ENCODE results near the gene DDO.
"Not testable (repeated sequence)": the region's sequence is repeated elsewhere in the genome, so short reads cannot be mapped to it uniquely, and the experiment has no call there.

Gene DDO

DNA sequence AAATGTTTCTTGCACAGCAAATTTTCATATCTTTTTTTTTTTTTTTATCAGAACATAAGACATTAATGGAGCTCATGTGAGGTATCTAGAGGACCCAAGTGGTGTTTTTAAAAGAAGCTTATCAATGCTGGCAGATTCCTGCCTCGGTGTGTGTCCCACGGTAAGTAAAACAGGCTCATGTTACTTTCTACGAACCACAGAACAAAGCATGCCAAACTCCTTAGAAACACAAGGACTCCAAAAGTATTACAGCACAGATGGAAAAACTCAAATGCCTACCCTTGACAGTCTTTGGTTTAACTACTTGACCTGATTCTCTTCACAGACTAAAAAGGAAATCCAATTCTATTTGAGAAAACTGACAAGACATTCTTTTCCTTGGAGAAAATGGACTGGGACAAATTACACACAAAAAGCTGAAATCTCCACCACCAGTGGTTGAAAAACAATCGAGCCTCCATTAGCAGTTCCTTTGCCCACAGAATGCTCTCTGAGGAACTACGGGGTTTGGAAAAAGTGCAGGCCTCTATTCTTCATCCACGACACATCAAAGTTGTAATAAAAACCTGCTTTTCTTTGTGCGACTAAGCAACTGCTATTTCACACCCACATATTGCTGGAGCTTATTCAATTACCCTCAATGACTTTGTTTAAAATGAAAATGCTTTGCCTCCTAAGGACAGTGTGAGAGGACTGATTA lies 62.7 kb downstream of the DDO start:
- Histone ChIP-seq H3K4me1 (ENCODE audit: control insufficient read depth, insufficient read depth, low read length, poor library complexity, severe bottlenecking) (peaks cover 3% of the 10 kb centered on the region), H3K27me3 (replicated peaks; ENCODE audit: control insufficient read depth, insufficient read depth, low read length, poor library complexity, severe bottlenecking) (no peaks in the 10 kb centered on the region), H3K4me3 (ENCODE audit: insufficient read depth, low read depth, low read length, poor library complexity, severe bottlenecking) (no peak overlapping the region), H3K9me3 (ENCODE audit: control insufficient read depth, low read length) (no peaks in the 10 kb centered on the region), H3K36me3 (ENCODE audit: control insufficient read depth, insufficient read depth, low read length) (no peaks in the 10 kb centered on the region), H3K27ac (ENCODE audit: insufficient read depth, low read length, poor library complexity, severe bottlenecking) (no peak overlapping the region)
- DNase-seq = no peak

DNA sequence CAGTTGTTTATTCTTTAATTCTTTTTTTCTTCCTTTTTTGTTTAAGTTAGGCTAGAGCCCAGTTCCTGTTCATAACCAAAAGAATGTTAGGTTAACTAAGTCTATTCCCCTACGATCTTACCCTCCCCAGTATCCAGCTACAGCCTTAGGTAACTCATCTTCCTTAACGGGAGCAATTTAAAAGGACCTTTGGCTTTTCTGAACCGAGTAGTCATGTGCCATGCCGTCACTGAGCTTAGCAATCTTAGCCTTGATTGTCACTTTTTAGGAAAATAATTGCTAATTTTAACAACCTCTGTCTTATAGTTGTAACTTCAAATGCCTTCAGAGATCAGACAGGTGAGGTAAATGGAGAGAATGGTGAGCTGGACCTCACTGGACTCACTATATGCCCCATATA lies 63.4 kb downstream of the DDO start:
- no peak overlapping the region for H3K4me3 ChIP-seq (ENCODE audit: insufficient read depth, low read depth, low read length, poor library complexity, severe bottlenecking)
- H3K4me1 ChIP-seq (ENCODE audit: control insufficient read depth, insufficient read depth, low read length, poor library complexity, severe bottlenecking) = no peaks in the 10 kb centered on the region
- no peak for DNase-seq
- no peak overlapping the region for H3K27ac ChIP-seq (ENCODE audit: insufficient read depth, low read length, poor library complexity, severe bottlenecking)
- no peaks in the 10 kb centered on the region for H3K36me3 ChIP-seq (ENCODE audit: control insufficient read depth, insufficient read depth, low read length)
- H3K9me3 ChIP-seq (ENCODE audit: control insufficient read depth, low read length) = no peaks in the 10 kb centered on the region
- no peaks in the 10 kb centered on the region for H3K27me3 ChIP-seq (replicated peaks; ENCODE audit: control insufficient read depth, insufficient read depth, low read length, poor library complexity, severe bottlenecking)

DNA sequence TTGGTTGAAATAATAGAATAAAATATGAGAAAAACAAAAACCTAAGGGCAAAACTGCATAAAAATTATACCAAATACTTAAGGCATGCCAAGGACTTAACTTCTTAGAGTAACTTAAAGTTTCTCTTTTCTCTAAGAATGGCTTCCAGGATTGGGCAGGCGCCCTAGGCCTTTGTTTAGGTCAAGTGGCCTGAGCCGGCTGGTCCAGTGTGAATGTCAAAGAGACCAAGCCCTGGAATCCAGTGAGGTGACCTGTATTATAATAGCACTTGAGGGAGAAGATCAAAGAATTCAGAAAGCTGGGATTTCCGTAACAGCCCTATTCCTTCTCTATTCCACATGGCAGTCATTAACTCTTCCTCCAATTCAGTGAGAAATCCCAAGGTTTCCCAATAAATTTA lies 63.8 kb downstream of the DDO start:
- H3K9me3 ChIP-seq (ENCODE audit: control insufficient read depth, low read length) = no peaks in the 10 kb centered on the region
- no peak for DNase-seq
- H3K27ac ChIP-seq (ENCODE audit: insufficient read depth, low read length, poor library complexity, severe bottlenecking) = no peak overlapping the region
- no peaks in the 10 kb centered on the region for H3K4me1 ChIP-seq (ENCODE audit: control insufficient read depth, insufficient read depth, low read length, poor library complexity, severe bottlenecking)
- no peak overlapping the region for H3K4me3 ChIP-seq (ENCODE audit: insufficient read depth, low read depth, low read length, poor library complexity, severe bottlenecking)
- H3K27me3 ChIP-seq (replicated peaks; ENCODE audit: control insufficient read depth, insufficient read depth, low read length, poor library complexity, severe bottlenecking) = no peaks in the 10 kb centered on the region
- H3K36me3 ChIP-seq (ENCODE audit: control insufficient read depth, insufficient read depth, low read length) = no peaks in the 10 kb centered on the region

DNA sequence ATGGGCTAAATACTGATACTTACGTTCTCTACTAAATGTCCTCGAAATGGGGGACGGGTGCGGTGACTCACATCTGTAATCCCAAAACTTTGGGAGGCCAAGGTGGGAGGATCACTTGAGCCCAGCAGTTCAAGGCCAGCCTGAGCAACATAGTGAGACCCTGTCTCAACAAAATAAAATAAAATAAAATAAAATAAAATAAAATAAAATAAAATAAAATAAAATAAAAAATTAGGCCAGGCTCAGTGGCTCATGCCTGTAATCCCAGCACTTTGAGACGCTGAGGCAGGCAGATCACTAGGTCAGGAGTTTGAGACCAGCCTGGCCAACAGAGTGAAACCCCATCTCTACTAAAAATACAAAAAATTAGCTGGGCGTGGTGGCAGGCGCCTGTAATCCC lies 64.8 kb downstream of the DDO start:
- not testable (repeated sequence) for H3K27me3 ChIP-seq (replicated peaks; ENCODE audit: control insufficient read depth, insufficient read depth, low read length, poor library complexity, severe bottlenecking); DNase-seq; H3K27ac ChIP-seq (ENCODE audit: insufficient read depth, low read length, poor library complexity, severe bottlenecking); H3K9me3 ChIP-seq (ENCODE audit: control insufficient read depth, low read length); H3K4me1 ChIP-seq (ENCODE audit: control insufficient read depth, insufficient read depth, low read length, poor library complexity, severe bottlenecking); H3K4me3 ChIP-seq (ENCODE audit: insufficient read depth, low read depth, low read length, poor library complexity, severe bottlenecking); H3K36me3 ChIP-seq (ENCODE audit: control insufficient read depth, insufficient read depth, low read length)

DNA sequence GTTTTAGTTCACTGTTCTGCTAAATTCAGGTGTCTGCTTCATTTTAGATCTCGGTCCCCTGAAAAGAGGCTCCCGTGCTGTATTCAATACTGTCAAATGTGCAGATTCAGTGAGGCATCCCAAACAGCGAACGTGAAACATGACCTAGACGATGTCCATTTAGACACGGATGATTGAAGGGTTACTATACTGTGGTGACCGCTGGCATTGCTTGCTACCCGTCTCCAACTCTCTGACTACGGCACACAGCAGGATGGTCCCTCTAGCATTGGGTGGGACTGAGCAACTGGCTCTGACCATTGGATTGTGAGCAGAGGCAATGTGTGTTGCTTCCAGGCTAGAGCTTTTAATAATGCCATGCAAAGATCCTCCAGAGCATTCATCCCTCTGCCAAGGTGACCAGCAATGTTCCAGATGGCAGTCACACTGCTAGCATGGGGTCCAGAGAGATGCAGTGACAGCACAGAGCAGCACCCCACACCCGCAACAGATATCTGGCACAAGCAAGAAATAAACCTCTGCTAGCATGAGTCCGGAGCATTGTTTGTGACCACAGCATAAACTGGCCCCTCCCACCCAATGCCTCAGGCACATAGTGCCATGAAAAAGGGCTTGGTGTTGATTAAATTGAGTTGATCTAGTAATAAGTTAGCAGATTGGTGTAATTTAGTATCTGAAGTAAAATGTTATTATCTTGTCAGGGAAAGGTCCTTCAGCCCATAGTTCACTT lies 66.2 kb downstream of the DDO start:
- H3K4me1 ChIP-seq (ENCODE audit: control insufficient read depth, insufficient read depth, low read length, poor library complexity, severe bottlenecking) = no peaks in the 10 kb centered on the region
- H3K9me3 ChIP-seq (ENCODE audit: control insufficient read depth, low read length) = no peaks in the 10 kb centered on the region
- H3K36me3 ChIP-seq (ENCODE audit: control insufficient read depth, insufficient read depth, low read length) = no peaks in the 10 kb centered on the region
- H3K27me3 ChIP-seq (replicated peaks; ENCODE audit: control insufficient read depth, insufficient read depth, low read length, poor library complexity, severe bottlenecking) = no peaks in the 10 kb centered on the region
- no peak overlapping the region for H3K27ac ChIP-seq (ENCODE audit: insufficient read depth, low read length, poor library complexity, severe bottlenecking)
- no peak for DNase-seq
- no peak overlapping the region for H3K4me3 ChIP-seq (ENCODE audit: insufficient read depth, low read depth, low read length, poor library complexity, severe bottlenecking)

DNA sequence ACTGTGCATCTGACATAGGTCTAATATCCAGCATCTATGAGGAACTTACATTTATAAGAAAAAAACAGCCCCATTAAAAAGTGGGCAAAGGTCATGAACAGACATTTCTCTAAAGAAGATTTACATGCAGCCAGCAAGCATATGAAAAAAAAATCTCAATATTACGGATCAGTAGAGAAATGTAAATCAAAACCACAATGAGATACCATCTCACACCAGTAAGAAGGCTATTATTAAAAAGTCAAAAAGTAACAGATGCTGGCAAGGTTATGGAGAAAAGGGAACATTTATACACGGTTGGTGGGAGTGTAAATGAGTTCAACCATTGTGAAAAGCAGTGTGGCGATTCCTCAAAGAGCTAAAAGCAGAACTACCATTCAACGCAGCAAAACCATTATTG lies 70.3 kb downstream of the DDO start:
- no peak overlapping the region for H3K27ac ChIP-seq (ENCODE audit: insufficient read depth, low read length, poor library complexity, severe bottlenecking)
- H3K36me3 ChIP-seq (ENCODE audit: control insufficient read depth, insufficient read depth, low read length) = no peaks in the 10 kb centered on the region
- H3K9me3 ChIP-seq (ENCODE audit: control insufficient read depth, low read length) = no peaks in the 10 kb centered on the region
- H3K27me3 ChIP-seq (replicated peaks; ENCODE audit: control insufficient read depth, insufficient read depth, low read length, poor library complexity, severe bottlenecking) = no peaks in the 10 kb centered on the region
- no peaks in the 10 kb centered on the region for H3K4me1 ChIP-seq (ENCODE audit: control insufficient read depth, insufficient read depth, low read length, poor library complexity, severe bottlenecking)
- DNase-seq = no peak
- no peak overlapping the region for H3K4me3 ChIP-seq (ENCODE audit: insufficient read depth, low read depth, low read length, poor library complexity, severe bottlenecking)

DNA sequence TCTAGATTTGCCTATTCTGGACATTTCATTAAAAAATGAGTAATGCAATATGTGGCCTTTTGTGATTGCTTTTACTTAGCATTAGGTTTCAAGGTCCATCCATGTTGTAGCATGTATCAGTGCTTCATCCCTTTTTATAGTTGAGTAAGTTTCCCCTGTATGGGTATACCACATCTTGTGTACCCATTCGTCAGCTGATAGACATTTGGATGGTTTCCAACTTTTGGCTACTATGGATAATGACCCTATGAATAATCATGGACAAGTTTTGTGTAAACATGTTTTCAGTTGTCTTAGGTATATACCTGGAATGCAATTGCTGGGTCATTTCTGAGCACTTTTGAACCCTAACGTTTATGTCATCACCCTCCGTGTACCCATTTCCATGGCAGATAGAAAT lies 72.6 kb downstream of the DDO start:
- no peak for DNase-seq
- no peaks in the 10 kb centered on the region for H3K36me3 ChIP-seq (ENCODE audit: control insufficient read depth, insufficient read depth, low read length)
- H3K27me3 ChIP-seq (replicated peaks; ENCODE audit: control insufficient read depth, insufficient read depth, low read length, poor library complexity, severe bottlenecking) = peaks cover 3% of the 10 kb centered on the region
- H3K9me3 ChIP-seq (ENCODE audit: control insufficient read depth, low read length) = no peaks in the 10 kb centered on the region
- H3K27ac ChIP-seq (ENCODE audit: insufficient read depth, low read length, poor library complexity, severe bottlenecking) = no peak overlapping the region
- H3K4me3 ChIP-seq (ENCODE audit: insufficient read depth, low read depth, low read length, poor library complexity, severe bottlenecking) = no peak overlapping the region
- no peaks in the 10 kb centered on the region for H3K4me1 ChIP-seq (ENCODE audit: control insufficient read depth, insufficient read depth, low read length, poor library complexity, severe bottlenecking)
